ENCODE measurements around the gene TEX35. TPM values are rescaled to one million over a fixed set of nuclear protein-coding genes. Genes with fewer than 3 reads are reported as not detected.

The TEX35 gene
- total RNA-seq (not detected in 2 replicates), polyA plus RNA-seq (not detected in 2 replicates)

DNA sequence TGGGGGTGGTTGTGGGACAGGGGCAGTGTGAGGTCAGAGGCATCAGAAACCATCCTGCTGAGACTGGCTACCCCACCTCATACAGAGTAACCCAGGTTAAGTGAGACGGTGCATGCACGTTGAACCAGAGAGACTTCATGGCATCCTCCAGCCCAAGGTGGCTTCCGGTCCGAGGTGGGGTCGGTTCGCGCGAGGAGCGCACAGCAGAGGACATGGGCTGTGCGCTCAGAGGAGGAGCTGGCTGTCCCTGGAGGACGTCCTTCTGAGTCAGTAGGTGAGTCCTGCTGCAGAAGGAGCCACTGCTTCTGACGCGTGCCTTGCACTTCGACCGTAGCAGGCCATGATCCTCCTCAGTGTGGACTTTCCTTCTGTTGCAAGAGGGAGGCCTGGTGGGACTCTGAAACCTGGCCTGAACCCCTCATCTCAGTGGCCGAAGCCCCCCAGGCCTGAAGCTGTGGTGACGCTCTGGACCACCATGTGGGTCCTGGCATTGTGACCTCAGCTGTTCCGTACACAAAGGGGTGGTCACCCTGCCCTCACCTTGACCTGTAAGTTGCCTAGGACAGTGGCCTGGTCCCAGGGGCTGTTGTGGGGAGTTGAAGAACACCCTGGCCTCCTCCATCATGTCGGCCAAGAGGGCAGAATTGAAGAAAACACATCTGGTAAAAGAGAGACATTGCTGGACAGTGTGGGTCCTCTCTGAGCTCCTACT, at the start of gene TEX35:
Gene TEX35 (plus strand): TSS at position 544 of the 712 bp plus-strand sequence. CDS start 80 bp downstream, at position 624.
- no peaks in the 10 kb centered on the region for H3K27me3 ChIP-seq
- H3K36me3 ChIP-seq = no peaks in the 10 kb centered on the region
- H3K4me3 ChIP-seq = no peak within 1 kb of the TSS
- TF ChIP-seq, protein P1, sequence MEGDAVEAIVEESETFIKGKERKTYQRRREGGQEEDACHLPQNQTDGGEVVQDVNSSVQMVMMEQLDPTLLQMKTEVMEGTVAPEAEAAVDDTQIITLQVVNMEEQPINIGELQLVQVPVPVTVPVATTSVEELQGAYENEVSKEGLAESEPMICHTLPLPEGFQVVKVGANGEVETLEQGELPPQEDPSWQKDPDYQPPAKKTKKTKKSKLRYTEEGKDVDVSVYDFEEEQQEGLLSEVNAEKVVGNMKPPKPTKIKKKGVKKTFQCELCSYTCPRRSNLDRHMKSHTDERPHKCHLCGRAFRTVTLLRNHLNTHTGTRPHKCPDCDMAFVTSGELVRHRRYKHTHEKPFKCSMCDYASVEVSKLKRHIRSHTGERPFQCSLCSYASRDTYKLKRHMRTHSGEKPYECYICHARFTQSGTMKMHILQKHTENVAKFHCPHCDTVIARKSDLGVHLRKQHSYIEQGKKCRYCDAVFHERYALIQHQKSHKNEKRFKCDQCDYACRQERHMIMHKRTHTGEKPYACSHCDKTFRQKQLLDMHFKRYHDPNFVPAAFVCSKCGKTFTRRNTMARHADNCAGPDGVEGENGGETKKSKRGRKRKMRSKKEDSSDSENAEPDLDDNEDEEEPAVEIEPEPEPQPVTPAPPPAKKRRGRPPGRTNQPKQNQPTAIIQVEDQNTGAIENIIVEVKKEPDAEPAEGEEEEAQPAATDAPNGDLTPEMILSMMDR (IDR thresholded peaks at IDR 0.05; ENCODE audit: low read depth, low read length) = no peak
- no peak for DNase-seq (ENCODE audit: low read depth in 1 of 2, low spot score in 1 of 2)
- no peaks in the 10 kb centered on the region for H3K4me1 ChIP-seq (ENCODE audit: low read depth)
- no peak within 1 kb of the TSS for H3K27ac ChIP-seq
- H3K9me3 ChIP-seq (ENCODE audit: low read depth) = no peaks in the 10 kb centered on the region

DNA sequence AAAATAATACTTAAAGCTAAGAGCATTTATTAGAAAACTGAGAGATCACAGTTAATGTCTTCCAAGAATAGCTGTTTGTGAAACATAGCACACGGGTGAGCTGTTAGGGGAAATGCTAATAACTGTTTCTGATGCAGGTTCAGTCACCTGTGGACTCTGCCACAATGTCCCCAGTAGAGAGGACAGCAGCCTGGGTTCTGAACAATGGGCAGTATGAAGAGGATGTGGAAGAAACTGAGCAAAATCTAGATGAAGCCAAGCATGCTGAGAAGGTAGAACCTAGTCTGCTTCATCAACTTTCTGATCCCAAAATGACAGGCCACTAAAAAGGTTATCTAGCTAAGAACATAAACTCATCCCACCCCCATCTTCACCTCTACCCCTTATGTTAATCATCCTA, 48.8 kb upstream of the TEX35 start:
- TF ChIP-seq, protein P1 (IDR thresholded peaks at IDR 0.05; ENCODE audit: low read depth, low read length) = no peak
- Histone ChIP-seq H3K27me3 (no peaks in the 10 kb centered on the region), H3K27ac (no peak overlapping the region), H3K4me3 (no peak overlapping the region), H3K9me3 (ENCODE audit: low read depth) (no peaks in the 10 kb centered on the region), H3K4me1 (ENCODE audit: low read depth) (no peaks in the 10 kb centered on the region), H3K36me3 (peaks cover 22% of the 10 kb centered on the region)
- DNase-seq (ENCODE audit: low read depth in 1 of 2, low spot score in 1 of 2) = no peak

DNA sequence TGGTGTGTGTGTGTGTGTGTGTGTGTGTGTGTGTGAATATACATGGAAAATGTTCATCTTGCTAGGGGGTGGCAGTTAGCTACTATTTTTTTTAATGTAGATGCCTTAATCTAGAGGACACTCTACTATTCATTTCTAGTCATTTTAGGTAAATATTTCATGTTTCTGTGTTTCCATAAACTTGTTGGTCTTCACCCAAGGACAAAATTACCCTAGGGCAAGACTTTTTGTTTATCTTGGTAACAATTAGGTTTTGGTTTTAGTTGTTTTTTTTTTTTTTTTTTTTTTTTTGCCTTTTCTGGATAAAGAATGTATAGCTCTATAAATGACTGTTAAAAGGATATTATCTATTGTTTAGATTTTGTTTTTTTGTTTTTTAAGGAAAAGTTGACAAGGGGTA, 48.3 kb upstream of the TEX35 start:
- Histone ChIP-seq H3K36me3 (peaks cover 22% of the 10 kb centered on the region), H3K9me3 (ENCODE audit: low read depth) (no peaks in the 10 kb centered on the region), H3K27ac (no peak overlapping the region), H3K4me3 (no peak overlapping the region), H3K27me3 (no peaks in the 10 kb centered on the region), H3K4me1 (ENCODE audit: low read depth) (no peaks in the 10 kb centered on the region)
- TF ChIP-seq, protein P1 (IDR thresholded peaks at IDR 0.05; ENCODE audit: low read depth, low read length) = no peak
- no peak for DNase-seq (ENCODE audit: low read depth in 1 of 2, low spot score in 1 of 2)

DNA sequence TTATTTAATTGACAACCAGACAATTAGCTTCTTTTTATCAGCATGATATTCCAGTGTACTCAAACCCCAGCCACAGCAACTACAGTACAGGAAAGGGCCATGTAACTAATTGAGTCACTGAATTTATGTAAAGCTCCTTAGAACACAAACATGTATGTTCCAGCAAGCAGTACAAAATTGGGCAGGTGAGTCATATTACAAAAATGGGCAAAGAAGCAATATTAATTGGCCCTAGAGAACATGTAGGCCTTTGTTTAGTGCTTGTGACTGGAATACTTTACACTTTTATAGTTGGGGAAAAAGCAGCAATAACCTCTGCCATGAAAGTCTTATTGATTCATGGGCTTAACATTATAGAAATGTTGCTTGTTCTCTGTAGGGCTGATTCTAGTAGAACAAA, 47.9 kb upstream of the TEX35 start:
- no peak overlapping the region for H3K27ac ChIP-seq

DNA sequence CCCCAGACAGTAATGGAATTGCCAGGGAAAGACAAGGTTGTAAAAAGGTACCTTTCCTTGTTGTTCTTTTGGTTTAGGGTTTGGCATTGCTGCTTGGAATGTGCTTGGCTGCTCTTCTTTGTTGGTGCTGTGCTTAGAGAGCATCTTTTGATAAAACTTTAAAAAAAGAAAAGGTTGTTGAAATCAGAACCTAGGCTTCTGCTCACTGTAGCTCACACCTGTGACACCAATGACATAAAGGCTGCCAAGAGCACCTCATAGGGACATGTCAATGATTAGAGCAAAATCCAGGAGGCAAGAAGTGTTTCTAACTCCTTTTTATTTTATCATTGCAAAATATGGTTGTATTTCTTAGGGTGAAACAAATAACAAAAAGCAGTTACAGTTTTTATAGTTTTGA, 45.1 kb upstream of the TEX35 start:
- TF ChIP-seq, protein P1 (IDR thresholded peaks at IDR 0.05; ENCODE audit: low read depth, low read length) = no peak
- Histone ChIP-seq H3K9me3 (ENCODE audit: low read depth) (no peaks in the 10 kb centered on the region), H3K4me1 (ENCODE audit: low read depth) (no peaks in the 10 kb centered on the region), H3K27ac (no peak overlapping the region), H3K27me3 (no peaks in the 10 kb centered on the region), H3K4me3 (no peak overlapping the region), H3K36me3 (peaks cover 22% of the 10 kb centered on the region)
- DNase-seq (ENCODE audit: low read depth in 1 of 2, low spot score in 1 of 2) = no peak

More for the DNA sequence above, 47.9 kb upstream of the TEX35 start:
- Histone ChIP-seq H3K27me3 (no peaks in the 10 kb centered on the region), H3K9me3 (ENCODE audit: low read depth) (no peaks in the 10 kb centered on the region), H3K4me3 (no peak overlapping the region), H3K36me3 (peaks cover 22% of the 10 kb centered on the region), H3K4me1 (ENCODE audit: low read depth) (no peaks in the 10 kb centered on the region)
- TF ChIP-seq, protein P1 (IDR thresholded peaks at IDR 0.05; ENCODE audit: low read depth, low read length) = no peak
- DNase-seq (ENCODE audit: low read depth in 1 of 2, low spot score in 1 of 2) = peak in 1 of 2 donors; percentile 34

Data from cardiac muscle cell (in vitro differentiated cells and primary cell).